Mucosa of rectum (tissue), 2 donors: ENCODE data around the gene COL27A1.

Experiments
- H3K27ac ChIP-seq, 2 donors: one replicate each; pipeline ENCODE4 v1.7.0; 2013; ENCODE audit warnings: inconsistent platforms in 2 of 2, low read depth in 2 of 2, low read length in 2 of 2
- H3K27me3 ChIP-seq, 2 donors: one replicate each; pipeline ENCODE4 v1.7.0; 2013; ENCODE audit warnings: low read length in 2 of 2; ENCODE audit not compliant: control insufficient read depth in 2 of 2, insufficient read depth in 2 of 2
- H3K36me3 ChIP-seq, 2 donors: one replicate each; pipeline ENCODE4 v1.7.0; 2013; ENCODE audit warnings: low read length in 2 of 2; ENCODE audit not compliant: control insufficient read depth in 2 of 2, insufficient read depth in 2 of 2
- H3K4me1 ChIP-seq, 2 donors: one replicate each; pipeline ENCODE4 v1.7.0; 2013; ENCODE audit warnings: low read length in 2 of 2, mild to moderate bottlenecking in 1 of 2; ENCODE audit not compliant: control insufficient read depth in 2 of 2, insufficient read depth in 2 of 2
- H3K4me3 ChIP-seq, 2 donors: one replicate each; pipeline ENCODE4 v1.7.0; 2013; ENCODE audit warnings: low read length in 2 of 2
- H3K9ac ChIP-seq, 2 donors: one replicate each; pipeline ENCODE4 v1.7.0; 2013; ENCODE audit warnings: low read length in 2 of 2, low read depth in 1 of 2, mild to moderate bottlenecking in 1 of 2
- H3K9me3 ChIP-seq, 2 donors: one replicate each; pipeline ENCODE4 v1.7.0; 2013; ENCODE audit warnings: low read length in 2 of 2; ENCODE audit not compliant: control insufficient read depth in 2 of 2
- donor health status: healthy.
- donor health status: Normal muscosa, but diverticular disease.

The COL27A1 gene

DNA sequence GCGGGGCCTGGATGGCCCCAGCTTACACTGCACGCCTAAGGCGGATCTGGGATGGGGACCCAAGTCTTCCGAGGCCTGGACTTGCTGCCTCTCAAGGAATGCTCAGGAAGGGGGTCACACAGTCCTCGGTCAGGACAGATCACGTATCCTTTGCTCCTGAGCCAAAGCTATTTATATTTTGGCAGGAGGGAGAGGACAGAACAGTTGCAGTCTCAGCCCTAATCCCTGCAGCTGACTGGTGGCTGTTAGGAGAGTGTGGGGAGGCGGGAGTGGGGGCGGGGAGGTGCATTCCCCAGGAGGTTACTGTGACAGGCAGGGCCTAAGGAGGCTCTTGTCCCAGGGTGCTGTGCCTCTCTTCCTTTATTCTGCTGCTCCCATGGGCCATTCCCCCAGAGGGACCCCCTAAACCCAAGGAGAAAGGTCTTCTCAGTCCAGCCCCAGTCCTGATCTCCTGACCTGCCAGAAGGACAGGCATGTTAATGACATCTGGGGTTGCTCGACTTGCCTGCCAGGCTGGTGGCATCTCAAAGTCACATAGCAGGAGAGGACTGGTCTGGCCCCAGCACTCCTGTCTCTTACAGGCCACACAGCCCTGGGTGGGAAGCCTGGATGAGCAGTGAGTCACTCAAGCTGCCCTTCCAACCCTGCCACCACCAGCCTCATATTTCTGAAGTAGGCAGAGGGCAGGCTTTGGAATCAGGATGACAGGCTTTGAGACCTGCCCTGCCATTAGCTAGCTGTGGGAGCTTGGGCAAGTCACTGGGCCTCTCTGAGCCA is 51.9 kb downstream of the COL27A1 start:
- no peaks in the 10 kb centered on the region for H3K9me3 ChIP-seq
- H3K4me3 ChIP-seq: no peak overlapping the region
- no peaks in the 10 kb centered on the region for H3K27me3 ChIP-seq
- H3K36me3 ChIP-seq: no peaks in the 10 kb centered on the region
- H3K4me1 ChIP-seq: peaks cover 2 to 3% of the 10 kb centered on the region in 2 donors
- H3K27ac ChIP-seq: no peak overlapping the region
- no peak overlapping the region for H3K9ac ChIP-seq

DNA sequence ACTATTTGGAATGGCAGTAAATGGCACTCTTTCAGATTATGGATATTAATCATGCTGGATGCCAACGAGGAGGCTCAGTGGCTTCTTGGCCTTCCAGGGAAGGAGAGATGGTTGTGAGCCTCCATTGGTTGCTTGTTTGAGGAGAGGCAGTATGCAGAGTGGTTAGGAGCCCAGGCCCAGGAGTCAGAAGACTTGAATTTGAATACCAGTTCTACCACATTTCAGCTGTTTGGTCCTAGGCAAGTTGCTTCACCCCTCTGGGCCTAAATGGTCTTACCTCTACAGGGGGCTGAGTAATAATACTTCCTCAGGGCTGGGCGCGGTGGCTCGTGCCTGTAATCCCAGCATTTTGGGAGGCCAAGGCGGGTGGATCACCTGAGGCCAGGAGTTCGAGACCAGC is 52.5 kb downstream of the COL27A1 start:
- no peak overlapping the region for H3K9ac ChIP-seq
- no peak overlapping the region for H3K4me3 ChIP-seq
- H3K27me3 ChIP-seq: no peaks in the 10 kb centered on the region
- no peak overlapping the region for H3K27ac ChIP-seq
- no peaks in the 10 kb centered on the region for H3K9me3 ChIP-seq
- H3K4me1 ChIP-seq: peaks cover 2 to 3% of the 10 kb centered on the region in 2 donors
- no peaks in the 10 kb centered on the region for H3K36me3 ChIP-seq

DNA sequence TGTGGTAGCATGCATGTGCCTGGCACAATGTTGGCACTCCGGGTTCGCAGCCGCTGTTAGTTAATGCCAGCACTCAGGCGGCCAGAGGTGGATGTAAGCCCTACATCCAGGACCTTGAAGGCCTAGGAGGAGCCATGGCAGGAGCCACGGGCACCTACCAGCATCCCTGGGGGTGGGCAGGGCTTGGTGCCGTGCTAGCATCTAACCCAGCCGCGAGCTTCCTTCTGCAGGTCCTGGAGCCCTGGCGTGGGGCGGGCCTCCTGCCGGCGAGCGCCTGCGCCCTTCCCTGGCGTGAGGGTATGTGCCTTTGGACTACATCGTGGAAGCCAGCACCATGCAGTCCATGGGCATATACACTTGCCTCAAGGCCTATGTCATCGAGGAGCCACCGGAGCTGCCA is 53.8 kb downstream of the COL27A1 start:
- Histone ChIP-seq H3K27ac (no peak overlapping the region), H3K36me3 (no peaks in the 10 kb centered on the region), H3K9ac (no peak overlapping the region), H3K27me3 (no peaks in the 10 kb centered on the region), H3K4me3 (no peak overlapping the region), H3K9me3 (no peaks in the 10 kb centered on the region), H3K4me1 (peaks cover 2 to 3% of the 10 kb centered on the region in 2 donors)

DNA sequence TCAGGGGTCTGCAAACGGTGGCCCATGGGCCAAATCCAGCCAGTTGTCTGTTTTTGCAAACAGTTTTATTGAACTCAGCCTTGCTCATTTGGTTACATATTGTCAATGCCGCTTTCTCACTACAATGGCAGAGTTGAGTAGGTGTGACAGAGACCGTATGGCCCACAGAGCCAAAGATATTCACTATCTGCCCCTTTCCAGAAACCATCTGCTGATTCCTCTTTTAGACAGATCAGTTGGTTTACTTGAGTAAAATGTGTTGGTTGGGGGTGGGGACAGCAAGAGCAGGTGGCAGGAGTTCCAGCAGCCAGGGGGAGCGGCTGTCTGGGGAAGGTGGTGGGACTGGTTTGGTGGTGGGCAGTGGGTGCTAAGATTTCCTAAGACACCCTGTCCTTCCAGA is 54.8 kb downstream of the COL27A1 start:
- Histone ChIP-seq H3K27ac (no peak overlapping the region), H3K27me3 (no peaks in the 10 kb centered on the region), H3K9me3 (no peaks in the 10 kb centered on the region), H3K4me1 (peaks cover 2 to 3% of the 10 kb centered on the region in 2 donors), H3K4me3 (no peak overlapping the region), H3K9ac (no peak overlapping the region), H3K36me3 (no peaks in the 10 kb centered on the region)

DNA sequence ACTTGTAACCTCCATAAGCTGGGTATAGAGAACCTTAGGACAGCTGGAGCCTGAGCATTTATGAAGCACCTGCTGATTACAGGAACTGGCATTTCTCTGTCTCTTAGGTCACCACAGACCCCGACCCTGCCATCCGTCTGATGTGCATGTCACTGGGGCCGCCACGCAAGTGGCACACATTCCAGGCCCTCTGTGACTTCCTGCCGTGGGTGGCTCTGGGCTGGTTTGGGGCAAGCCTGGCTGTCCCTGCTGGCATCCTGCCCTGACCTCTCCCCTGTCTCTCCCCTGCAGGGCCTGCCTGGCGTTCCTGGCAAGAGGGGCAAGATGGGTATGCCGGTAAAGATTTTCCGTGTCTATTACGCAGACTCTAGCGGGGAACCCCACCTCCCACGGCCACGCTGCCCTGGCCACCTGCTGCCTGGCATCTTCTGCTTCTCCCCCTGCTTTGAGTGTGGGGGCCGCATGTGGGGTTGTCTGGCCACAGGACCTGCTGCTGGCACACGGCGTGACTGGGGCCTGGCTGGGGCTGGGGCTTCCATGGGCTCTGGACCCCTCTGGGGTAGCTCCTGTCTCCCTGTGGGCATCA is 55.4 kb downstream of the COL27A1 start:
- peaks cover 2 to 3% of the 10 kb centered on the region in 2 donors for H3K4me1 ChIP-seq
- no peaks in the 10 kb centered on the region for H3K9me3 ChIP-seq
- no peak overlapping the region for H3K4me3 ChIP-seq
- H3K27me3 ChIP-seq: no peaks in the 10 kb centered on the region
- no peaks in the 10 kb centered on the region for H3K36me3 ChIP-seq
- no peak overlapping the region for H3K9ac ChIP-seq
- H3K27ac ChIP-seq: no peak overlapping the region

DNA sequence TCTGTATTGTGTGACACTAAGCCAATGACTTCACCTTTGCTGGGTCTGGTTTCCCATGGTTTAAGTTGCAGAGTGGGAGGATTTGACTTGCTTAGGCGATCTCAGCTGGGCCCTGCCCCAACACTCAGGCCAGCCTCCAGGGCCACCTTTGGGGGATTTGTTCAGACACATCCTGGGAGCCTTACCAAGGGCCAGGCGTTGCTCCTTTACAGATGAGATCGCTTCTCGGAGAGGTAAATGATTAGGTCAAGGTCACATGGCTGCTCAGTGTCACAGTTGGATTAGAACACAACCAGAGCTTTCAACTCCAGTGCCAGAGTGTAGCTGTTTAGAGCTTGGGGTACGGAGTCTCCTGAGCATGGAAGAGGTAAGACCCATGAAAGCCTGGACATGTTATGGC is 57.5 kb downstream of the COL27A1 start:
- Histone ChIP-seq H3K36me3 (no peaks in the 10 kb centered on the region), H3K27me3 (no peaks in the 10 kb centered on the region), H3K4me3 (no peak overlapping the region), H3K9me3 (no peaks in the 10 kb centered on the region), H3K27ac (no peak overlapping the region), H3K9ac (no peak overlapping the region), H3K4me1 (no peaks in the 10 kb centered on the region)

DNA sequence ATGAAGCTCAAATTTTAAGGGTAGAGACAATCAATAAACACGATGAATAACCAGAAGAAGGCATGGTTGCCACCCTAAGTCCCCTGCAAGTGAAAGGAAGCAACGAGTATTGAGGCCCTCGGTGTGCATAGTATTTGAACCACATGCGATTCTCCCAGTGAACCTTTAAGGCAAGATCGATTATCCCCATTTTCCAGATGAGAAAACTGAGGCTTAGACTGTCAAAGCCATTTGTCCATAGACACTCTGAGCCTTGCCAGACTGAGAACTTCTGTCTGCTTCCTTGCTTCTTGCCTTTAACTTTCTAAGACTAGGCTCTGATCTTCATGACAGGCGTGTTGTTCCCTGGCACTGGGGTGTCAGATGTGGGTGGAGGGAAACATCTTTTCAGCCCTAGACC is 58.2 kb downstream of the COL27A1 start:
- Histone ChIP-seq H3K9me3 (no peaks in the 10 kb centered on the region), H3K36me3 (no peaks in the 10 kb centered on the region), H3K27me3 (no peaks in the 10 kb centered on the region), H3K27ac (no peak overlapping the region), H3K4me1 (no peaks in the 10 kb centered on the region), H3K4me3 (no peak overlapping the region), H3K9ac (no peak overlapping the region)

DNA sequence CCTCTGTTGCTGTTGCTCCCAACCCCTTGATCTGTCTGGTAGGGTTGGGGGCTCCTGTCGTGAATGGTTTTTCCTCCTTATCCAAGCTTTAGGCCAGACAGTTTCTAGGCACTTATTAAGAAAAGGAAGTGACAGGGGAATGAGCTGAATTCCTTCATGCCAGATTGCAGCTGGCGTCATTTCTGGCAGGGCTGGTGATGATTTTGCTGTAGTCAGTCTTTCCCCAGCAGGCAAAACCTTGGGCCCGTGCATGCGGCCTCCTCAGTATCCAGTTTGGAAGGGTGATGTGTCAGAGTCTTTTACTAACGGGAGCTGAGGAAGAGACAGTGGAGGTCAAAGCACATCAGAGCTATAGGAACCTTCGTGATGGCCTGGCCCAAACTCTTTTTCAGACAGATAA is 58.8 kb downstream of the COL27A1 start:
- no peak overlapping the region for H3K27ac ChIP-seq
- H3K9me3 ChIP-seq: no peaks in the 10 kb centered on the region
- H3K9ac ChIP-seq: no peak overlapping the region
- no peaks in the 10 kb centered on the region for H3K27me3 ChIP-seq
- H3K4me3 ChIP-seq: no peak overlapping the region
- H3K36me3 ChIP-seq: no peaks in the 10 kb centered on the region
- H3K4me1 ChIP-seq: no peaks in the 10 kb centered on the region

DNA sequence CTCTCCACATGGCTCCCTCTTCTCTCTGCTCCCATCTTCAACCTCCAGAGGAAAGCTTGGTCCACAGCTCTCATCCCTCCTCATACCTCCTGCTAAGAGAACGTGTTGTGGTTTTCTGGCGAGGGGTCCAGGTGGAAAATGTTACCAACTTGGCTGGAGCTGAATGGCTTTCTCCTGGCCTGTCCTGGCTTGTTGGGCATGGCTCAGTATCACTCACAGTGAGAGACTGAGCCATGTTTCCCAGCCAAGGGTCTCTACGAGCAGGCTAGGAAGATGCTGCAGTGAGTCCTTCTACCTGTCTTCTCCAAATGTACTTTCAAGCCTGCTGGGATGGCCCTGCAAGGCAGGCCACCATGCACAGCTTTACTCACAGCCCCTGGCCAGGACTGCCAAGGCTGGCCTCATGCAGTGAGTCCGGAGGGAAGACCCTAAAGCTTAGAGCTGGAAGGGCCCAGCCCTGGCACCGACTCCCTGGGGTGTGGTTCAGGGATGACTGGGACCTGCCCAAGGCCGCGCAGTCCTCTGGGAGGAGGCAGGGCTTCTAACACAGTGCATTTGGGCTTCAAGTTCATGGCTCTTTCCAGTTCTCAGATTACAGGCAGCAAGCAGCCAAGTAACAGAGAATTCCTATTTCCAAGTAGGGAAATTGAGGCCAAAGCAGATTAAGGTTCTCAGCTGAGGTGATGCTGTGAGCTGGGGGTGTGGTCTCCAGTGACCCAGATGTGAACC is 59.5 kb downstream of the COL27A1 start:
- H3K27ac ChIP-seq: no peak overlapping the region
- no peaks in the 10 kb centered on the region for H3K36me3 ChIP-seq
- no peak overlapping the region for H3K4me3 ChIP-seq
- H3K4me1 ChIP-seq: no peaks in the 10 kb centered on the region
- no peaks in the 10 kb centered on the region for H3K9me3 ChIP-seq
- no peak overlapping the region for H3K9ac ChIP-seq
- H3K27me3 ChIP-seq: no peaks in the 10 kb centered on the region

DNA sequence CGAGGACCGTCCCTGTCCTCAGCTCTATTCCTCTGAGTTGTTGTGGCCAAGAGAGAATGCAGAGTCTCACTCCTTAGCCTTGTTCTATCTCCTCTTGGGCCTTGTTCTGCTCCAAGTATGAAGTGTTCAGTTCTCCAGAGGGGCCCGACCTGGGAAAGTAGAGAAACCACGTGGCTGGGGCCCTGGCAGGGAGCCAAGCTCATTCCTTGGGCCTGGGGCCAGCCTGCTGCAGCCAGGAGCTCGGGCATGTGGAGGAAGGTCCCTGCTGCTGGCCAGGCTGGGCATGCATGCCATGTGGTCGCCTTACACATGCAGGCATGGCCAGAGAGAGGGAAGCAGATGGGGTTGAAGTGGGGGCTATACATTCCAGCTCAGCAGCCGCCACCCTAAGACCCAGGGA is 60.7 kb downstream of the COL27A1 start:
- Histone ChIP-seq H3K27me3 (no peaks in the 10 kb centered on the region), H3K9me3 (no peaks in the 10 kb centered on the region), H3K9ac (no peak overlapping the region), H3K4me3 (no peak overlapping the region), H3K4me1 (peaks cover 0 to 2% of the 10 kb centered on the region in 2 donors), H3K36me3 (no peaks in the 10 kb centered on the region), H3K27ac (no peak overlapping the region)
